K562 (cell line): ENCODE results near the gene MED17.

ENCODE experiments used
- CHD2 ChIP-seq: IDR thresholded peaks from 2 replicates; pipeline ENCODE4 v1.6.1; 2011; ENCODE audit warnings: low read depth, low read length
- LEF1 ChIP-seq: fragments of 450-650 bp; IDR thresholded peaks from 2 replicates; pipeline ENCODE4 v1.6.1; 2016; ENCODE audit warnings: mild to moderate bottlenecking
- POLR2AphosphoS5 ChIP-seq: IDR thresholded peaks from 2 replicates; pipeline ENCODE4 v1.6.1; 2011; ENCODE audit warnings: mild to moderate bottlenecking, low read depth, low read length, moderate library complexity; ENCODE audit not compliant: control insufficient read depth, insufficient read depth
- POU5F1 ChIP-seq: fragments of 150-350 bp; IDR thresholded peaks from 2 replicates; pipeline ENCODE4 v1.6.1; 2014; ENCODE audit warnings: borderline replicate concordance, low read length, low read depth, mild to moderate bottlenecking; ENCODE audit not compliant: partially characterized antibody
- TCF7L2 ChIP-seq: fragments of 150-350 bp; IDR thresholded peaks from 2 replicates; pipeline ENCODE4 v1.6.1; 2016; ENCODE audit warnings: low read depth, mild to moderate bottlenecking, low read length, moderate library complexity
- ZKSCAN8 ChIP-seq: fragments of 200-800 bp; sonication (Bioruptor generic); IDR thresholded peaks from 2 replicates; pipeline ENCODE4 v1.6.1; 2016; ENCODE audit warnings: missing genetic modification characterization, missing compliant biosample characterization

DNA sequence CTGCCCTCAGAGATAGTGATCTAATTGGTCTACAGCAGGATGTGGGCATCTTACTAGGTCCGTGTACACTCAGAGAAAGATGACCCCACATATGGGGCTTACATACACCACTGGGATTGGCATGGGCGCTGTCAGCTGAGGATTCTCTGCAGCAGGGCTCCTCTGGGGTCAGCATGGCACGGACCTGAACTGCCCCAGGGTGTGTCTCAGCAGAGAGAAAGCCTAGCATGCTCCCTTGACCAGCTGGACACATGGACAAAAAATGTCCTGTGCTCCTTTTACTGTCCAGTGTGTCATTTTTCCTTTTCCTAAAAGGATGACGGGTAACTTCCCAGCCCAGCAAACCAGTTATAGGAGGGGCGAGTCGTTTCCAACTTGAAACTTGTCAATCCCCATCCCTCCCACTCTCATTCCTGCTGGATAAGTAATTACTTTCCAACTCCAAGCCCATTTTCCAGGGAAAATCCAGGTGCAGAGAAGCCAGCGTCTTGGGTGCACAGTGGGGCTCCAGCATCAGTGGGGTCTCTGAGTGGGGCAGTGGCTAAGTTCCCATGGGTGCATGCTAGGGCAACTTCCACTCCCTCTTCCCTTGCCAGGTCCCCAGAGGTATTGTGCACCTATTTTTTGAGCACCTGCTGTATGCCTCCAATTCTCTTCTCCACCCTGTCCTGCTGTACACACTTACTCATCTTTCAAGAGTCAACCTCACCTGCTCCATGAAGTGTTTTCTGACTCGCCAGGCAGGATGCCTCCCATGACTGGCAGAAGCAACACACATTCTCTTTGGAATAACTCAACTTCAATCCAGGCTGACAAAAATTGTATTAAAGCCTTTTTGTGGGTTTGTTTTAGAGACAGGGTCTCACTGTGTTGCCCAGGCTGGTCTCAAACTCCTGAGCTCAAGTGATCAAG, 61.4 kb downstream of the MED17 start:
- TF ChIP-seq LEF1 (no peak), CHD2 (no peak), POLR2AphosphoS5 (no peak), ZKSCAN8 (CRISPR knock-in tag) (no peak), TCF7L2 (no peak), POU5F1 (no peak)
